Activated CD4-positive, CD25-positive, alpha-beta regulatory T cell (primary cell): ENCODE data around the gene CERS6.

Experiments
- DNase-seq, 4 experiments: peaks; one replicate each; lab custom pipeline; 2025; lab: John Stamatoyannopoulos, UW

The CERS6 gene

DNA sequence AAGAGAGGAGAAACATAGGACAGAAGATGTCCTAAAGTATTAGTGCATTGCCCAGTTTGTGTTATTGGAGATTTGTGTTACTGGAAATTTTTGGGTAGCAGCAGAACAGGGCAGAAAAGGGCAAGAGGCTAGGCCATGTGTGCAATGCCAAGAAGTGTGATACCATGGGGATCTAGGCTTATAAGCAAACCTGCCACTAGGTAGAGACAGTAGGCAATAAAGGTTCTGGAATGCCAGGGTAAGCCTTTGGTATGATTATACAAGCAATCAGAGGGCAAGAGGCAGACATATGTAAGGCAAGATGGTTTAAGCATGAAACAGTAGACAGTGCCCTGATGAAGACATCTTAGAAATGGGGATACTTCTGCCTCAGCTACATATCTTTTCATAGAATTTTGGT, 12.3 kb upstream of the CERS6 start:
- DNase-seq = no peak

DNA sequence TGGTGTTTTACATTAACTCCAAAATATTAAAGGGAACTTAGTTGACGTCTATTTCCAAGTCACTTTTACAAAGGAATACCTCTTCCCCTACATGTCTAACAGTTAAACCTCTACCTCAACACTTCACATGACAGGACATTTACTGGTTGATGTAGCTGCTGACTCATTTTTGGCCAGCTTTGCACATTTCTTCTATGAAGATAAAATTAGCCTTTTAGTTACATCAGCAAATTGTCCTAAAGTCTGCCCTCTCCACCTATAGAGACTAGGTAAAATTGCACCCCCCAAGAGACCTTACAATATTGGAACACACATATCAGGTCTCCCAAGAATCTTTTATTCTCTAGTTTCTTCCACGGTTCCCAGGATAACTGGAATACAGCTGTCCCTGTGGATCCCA, 10.1 kb upstream of the CERS6 start:
- no peak for DNase-seq

DNA sequence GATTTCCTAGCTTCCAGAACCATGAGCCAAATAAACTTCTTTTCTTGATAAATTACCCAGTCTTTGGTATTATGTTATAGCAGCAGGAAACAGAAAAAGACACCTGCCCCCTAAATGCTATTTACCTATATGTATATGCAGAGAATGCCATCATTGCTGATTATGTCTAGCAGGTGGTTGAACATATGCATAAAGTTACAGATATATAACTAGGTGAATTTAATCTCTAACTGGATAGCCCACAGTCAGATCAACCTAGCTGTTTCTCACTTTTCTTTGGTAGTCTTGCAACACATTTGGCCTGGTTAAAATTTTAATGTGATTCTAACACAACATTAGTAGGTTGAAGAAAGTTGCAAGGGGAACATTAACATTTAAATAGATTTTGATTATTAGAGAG, 7.1 kb upstream of the CERS6 start:
- no peak for DNase-seq

DNA sequence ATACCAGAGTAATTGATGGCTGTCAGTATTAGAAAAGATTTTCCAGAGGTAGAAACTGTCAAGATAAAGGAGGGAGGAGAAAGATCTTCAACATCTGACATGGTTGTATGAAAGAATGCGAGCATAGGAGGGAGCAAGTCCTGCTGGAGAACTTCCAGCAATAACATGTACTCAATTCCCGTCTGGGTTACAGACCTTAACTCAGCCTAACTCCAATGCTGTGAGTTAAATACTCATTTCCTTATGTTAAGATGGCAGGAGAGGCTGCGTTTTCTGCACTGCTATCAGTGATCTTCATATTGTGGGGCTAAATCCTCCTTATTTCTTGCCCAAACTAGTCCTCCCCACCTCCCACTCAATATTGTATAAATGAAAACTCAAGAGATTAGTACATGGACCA, 6.7 kb upstream of the CERS6 start:
- no peak for DNase-seq

DNA sequence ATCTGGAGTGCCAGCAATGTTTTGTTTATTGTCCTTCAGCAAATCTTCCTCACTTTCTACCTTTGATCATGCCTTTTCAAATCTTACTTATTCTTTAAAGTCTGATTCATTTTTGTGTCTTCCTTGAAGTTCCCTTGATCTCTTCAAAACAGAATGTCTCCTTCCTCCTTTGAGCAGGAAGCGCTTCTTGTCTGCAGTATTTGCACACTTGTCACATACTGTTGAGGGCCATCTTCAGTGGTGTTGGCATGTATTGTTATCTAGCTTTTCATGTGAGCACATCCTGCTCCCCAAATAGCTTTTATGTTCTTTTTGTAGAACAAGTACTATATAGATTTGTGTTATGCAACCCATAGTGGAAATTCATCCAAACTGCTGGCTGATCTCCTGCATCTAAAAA, 5.9 kb upstream of the CERS6 start:
- DNase-seq = no peak

DNA sequence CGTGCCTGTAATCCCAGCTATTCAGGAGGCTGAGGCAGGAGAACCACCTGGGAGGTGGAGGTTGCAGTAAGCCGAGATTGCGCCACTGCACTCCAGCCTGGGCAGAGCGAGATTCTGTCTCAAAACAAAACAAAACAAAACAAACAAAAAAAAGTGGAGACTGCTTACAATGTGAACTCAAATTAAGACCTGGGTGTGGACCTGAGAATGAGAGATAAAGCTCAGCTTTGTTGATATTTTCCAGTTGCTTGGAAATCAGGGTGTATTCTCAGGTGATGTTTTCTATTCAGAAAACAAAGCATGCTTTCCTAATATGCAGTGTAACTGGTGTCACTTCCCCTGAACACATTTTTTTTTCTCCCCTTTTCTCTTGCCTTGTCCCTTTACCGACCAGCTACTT, 5.3 kb upstream of the CERS6 start:
- DNase-seq = no peak

DNA sequence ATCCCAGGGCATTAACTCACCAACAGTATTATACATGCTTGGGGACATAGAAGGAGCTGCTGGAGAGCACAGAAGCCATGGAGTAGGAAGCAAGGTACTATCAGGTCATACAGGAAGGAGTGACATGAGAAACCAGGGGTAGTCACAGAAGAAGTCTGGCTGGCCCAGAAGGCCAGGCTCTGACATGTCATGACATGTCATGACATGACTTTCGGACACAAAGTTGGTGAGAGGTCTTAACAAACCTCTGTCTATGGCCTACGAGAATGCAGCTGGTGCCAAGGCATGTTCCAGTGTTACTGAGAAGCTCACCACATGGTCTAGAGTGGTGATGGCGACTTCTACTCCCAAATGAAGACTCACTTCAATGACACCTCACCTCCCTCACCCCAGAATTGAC, 3.3 kb upstream of the CERS6 start:
- no peak for DNase-seq

DNA sequence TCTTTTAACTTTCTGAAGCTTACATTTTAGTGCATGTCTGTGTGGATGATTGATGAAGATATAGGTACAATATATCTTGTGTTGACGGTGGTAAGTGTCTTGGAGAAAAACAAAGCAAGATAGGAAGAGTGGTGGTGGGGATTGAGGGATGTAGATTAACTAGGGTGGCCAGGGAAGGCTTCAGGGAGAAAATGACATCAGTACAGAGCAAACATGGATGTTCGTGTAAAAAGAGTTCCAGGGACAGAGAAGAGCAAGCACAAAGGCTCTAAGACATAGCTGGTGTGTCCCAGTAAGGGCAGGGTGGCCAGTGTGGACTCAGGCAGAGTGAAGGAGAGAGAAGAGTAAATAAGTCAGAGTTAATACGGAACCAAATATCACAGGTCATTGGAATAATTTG, 2.7 kb upstream of the CERS6 start:
- DNase-seq = no peak

DNA sequence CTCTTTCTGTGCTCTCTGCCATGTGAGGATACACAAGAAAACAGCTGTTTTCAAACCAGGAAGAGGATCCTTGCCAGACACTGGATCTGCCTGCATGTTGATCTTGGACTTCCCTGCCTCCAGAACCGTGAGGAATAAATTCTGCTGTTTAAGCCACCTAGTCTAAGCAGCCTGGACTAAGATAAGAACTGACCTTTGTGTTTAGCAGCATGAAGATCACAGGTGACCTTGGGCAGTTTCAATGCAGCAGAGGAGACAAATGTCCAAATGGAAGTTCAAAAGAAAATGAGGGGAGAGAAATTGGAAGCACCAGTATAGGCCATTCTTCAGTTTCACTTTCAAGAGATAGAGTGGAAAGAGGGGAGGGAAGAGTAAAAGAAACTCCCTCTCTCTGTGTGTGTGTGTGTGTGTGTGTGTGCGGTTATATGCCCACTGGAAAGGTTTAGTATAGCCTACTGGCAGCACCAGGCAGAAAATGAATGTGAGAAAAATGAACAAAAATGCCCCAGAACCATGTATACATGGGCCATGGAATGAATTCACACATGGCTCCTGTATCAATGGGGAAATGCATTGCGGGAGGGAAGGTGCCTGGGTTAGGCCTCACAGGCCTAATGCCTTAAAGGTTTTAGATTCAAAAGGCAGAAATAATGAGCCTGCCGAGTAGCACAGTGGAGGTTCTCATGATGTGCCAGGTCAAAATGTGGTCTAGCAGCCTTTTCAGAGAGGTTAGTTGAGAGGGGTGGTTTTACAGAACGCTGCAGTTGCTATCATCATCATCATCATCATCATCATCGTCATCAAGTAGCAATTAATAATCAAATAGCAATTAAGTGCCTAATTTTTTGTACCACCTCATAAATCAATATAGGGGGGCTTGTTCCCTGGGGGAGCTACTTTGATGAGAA, 1.1 kb upstream of the CERS6 start:
- no peak for DNase-seq

DNA sequence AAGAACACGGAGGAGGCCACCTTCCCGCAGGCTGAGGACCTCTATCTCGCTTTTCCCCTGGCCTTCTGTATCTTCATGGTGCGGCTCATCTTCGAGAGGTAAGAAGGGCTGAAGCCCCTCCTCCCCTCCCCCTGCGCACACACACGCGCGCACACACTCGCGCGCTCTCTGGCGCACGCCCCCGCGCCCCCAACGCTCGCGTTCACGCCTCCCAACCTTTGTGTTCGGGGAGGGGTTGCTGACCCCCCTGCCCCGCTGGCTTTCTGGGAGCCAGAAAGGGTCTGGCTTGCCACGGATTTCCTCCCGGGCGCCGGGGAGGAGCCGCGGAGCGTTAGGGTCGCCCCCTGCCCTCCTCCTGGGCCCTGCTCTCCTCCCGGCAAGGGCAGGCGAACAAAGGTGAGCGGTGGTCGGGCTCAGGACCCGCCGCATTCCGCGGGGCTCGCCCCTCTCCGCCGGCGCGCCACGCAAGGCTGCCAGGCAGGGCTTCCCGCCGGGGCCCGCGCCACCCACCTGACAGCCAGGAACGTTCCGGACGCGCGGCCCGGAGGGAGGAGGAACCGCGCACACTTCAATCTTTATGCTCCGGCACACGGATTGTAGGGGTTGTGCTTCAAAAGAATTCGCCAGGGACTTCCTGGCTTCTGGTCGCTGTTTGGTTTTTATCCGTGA, 583 bp downstream of the CERS6 start:
- DNase-seq = peak in 1 of 4 experiments; percentile 16

DNA sequence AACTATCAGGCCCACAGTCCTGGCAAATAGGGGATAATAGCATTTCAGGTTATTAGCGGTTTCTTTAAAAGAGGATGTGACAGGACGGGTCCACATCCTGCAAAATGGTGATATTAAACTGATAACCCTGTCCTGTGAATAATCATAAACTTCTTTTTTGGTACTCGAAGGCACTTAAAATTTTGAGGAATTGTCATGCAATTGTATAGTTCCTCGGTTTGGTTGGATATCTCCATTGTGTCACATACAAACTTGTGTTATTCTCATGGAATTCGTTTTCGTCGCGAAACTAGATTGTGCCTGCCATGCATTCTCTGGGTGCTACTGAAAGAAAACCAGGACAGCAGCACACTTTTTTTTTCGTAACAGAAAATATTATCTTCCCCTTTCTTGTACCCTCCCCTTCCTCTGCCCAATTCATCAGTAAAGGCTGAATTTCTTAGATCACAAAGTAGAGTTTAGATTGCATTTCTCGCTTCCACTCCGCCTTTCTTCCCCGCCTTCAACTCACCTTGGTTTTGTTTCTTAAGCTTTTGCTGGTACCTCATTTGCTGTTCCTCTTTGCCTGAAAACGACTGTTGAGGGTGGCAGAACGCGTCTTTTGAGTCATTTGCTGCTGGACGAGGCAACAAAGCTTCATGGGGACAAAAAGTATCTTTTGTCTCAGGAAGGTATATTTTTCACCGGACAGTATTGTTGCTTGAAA, 1.3 kb downstream of the CERS6 start:
- DNase-seq = no peak

DNA sequence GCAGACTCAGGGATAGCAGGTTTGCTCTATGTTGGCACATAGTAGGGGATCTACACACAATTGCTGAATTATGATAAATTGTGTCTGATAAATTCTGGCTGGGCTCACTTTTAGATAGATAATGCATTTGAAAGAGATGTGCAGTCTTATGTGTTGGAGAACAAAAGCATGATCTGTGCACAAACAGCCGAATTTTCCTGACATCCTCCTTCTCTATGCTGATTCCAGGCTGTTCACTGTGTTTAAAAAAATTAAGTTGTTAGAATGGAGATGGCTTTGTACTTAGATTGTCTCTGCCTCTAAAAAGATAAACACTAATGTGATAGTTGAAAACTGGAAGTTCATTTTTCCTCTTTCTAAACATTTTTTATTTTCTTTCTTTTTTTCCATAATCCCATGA, 2.1 kb downstream of the CERS6 start:
- no peak for DNase-seq

DNA sequence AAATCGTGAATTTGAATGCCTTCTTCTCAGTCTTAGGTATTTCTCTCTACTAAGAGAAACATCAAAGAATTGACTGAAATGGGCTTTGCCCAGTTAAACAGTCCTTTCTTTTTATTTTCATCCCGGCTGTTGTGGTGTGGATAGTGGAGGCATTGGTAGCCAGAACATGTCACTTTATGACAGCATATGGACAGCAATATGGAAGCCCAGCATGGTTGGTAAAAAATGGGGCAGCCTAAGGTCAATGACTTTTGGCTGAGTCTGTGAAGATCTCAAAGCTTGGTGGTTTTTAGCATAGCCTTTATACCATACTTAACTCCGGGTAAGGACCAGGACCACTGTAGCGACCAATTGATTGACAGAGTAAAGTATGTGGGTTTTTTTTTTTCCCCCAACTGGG, 3.2 kb downstream of the CERS6 start:
- no peak for DNase-seq

DNA sequence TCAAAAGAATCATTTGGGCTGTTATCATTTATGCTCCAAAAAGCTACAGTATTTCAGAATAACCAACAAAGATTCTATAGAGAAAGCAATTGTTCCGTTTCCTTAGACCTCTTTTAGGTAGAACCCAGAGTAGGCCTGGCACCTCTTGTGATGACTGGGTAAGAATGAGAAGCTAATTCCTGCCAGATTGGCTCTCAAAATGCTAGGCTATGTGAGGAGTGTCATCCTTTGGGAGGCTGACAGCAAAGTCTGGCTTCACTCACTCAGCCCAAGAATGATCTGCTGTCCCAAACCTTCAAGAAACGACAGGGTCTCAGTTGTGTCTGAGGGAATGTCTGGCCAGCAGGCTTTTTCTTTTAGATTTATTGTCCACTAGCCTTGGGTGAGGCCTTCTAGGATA, 4.5 kb downstream of the CERS6 start:
- no peak for DNase-seq

DNA sequence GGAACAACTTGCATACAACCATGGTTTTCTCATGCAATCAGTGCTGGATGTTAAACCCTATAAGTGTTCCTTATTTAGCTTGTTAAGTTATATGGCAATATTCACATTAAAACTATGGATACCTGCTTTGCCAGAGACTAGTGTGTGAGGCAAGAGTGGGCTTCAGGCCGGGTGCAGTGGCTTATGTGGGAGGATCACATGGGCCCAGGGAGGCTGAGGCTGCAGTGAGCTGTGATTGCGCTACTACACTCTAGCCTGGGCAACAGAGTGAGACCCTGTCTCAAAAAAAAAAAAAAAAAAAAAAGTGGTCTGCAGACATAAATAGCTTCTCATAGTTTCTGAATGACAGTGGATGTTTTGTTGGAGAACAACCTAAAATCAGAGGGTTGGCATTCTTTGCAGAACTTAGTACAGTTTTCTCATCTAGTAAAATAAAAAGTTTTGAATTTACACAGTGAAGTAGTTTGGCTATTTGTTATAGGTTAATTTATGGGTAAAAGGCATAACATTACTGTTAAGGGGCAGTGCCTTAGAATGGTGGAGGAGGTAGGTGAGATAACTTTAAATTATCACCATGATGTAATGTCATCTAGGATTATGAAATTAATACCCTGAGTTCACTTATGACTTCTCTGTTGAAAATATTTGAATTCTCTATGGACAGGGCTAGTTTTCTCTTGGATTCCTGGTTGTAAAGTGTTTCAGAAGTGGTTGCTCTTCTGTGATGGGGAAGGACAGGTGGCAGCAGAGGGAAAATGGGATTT, 5.3 kb downstream of the CERS6 start:
- DNase-seq = no peak

DNA sequence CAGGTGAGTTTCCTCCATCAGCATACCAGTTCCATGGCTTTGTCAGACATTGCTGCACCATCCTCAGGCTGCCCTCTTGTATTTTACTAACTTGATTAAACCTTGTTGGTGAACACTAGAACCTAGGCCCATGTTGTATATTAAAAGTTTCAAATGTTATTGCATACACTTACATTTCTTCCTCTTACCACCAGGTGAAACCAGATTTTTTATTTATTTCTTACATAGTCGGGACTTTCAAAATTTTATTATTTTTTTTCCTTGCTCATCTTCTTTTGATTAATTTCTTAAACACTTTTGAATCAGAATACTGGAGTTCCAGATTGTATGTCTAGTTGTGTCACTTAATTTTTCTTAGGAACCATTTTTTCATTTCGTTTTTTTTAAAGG, 5.9 kb downstream of the CERS6 start:
- no peak for DNase-seq

DNA sequence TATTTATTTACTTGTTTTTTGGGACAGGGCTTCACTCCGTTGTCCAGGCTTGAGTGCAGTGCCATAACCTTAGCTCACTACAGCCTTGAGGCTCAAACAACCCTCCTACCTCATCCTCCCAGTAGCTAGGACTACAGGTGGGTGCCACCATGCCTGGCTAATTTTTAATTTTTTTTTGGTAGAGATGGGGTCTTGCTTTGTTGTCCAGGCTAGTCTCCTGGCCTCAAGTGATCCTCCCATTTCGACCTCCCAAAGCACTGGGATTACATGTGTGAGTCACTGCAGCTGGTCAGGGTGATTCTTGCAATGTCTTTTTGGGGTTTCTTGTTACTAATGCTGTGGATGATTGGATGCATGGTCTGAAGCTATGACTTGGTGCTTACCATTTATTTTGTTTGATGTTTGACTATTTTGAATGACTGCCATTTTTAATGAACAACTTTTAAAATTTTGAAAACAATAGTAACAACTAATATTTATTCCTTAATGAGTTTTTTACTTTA, 6.5 kb downstream of the CERS6 start:
- DNase-seq = no peak

DNA sequence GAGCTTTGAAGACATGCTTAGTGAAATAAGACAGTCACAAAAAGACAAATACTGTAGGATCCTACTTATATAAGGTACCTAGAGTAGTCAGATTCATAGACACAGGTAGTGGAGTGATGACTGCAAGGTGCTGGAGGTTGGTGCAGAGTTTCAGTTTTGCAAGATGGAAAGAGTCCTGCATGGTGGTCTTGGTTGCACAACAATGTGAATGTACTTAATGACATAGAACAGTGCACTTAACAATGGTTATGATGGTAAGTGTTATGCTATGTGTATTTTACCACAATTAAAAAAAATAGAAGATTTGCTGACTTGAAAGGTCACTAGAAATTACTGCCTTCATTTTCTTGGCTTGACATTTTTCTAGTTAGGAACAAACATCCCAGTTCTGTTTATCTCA, 9.5 kb downstream of the CERS6 start:
- DNase-seq = no peak

DNA sequence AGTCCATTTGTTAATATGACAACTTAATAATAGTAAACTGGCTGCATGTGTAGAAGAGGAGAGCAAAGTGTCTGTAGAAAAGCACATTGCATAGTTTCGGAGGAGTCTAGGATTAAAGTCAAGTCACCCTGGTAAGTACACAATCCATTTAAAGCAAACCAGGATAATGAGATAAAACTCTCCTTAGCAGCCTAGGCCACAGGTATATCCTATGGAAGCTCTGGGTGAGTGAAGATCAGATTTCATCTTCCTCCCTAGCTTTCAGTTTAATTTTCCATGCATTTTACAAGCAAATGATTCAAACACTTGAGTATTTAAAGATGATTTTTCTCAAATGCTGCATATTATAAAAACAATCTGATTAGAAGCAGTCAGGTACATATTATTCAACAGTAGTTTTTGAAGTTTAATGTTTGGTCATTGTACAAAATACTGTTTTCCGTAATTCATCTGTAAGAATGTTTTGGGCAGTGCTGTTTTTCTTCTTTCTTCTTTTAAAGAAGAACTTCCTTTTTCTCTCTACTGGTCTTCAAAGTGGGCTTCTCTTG, 10.2 kb downstream of the CERS6 start:
- DNase-seq = no peak

DNA sequence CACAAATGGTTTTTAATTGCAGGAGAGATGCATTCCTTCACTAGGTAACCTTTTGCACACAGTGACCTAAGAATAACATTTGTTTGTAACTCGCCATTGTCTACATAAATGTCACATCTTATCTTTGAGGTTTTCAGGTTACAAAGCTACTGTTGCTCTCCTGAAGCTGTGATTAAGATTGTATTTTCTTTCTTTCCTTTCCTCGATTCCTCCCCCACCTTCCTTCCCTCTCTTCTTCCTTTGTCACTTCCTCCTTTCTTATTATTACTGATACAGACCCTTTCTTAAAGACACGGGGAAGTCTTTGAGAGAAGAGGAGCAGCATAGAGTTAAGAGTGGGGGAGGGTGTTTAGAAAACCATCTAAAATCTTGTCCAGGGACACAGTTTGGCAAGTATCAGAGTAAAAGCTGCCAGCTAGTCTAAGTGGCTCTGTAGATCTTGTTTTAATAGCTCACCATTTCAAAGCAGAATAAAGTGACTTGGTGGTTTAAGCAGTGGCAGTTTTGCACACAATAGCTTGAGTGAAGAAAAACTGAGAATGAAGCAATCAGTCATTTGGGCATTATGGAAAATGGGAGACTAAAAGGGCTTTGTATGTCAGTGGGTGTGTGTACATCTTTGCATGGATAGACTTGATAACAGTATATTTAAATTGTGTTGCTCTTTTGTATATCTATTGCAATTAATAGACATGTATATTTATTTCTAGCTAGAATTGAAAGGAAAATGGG, 10.9 kb downstream of the CERS6 start:
- DNase-seq = no peak

DNA sequence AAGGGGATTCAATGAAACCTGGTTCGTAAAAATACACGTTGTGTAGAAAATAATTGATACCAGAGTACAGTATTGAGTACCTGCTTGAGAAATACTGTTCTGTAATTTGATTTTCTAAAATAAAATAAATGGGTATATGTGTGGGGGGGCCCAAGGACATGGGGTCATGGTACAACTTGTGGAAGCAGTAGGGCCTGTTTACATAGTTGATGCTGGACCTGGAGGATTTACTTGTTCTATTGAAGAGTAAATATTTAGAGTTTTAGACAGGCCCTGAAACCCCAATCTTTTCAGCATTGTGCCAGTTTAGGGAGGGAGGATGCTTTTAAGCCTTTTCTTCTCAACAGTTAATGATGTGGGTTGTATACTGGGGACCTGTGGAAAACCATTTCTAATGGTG, 11.7 kb downstream of the CERS6 start:
- DNase-seq = no peak
